Astrocyte of the cerebellum (primary cell): Measurements from ENCODE around the gene PDE6B.

Experiments used
- DNase-seq: peaks from one replicate; pipeline ENCODE4 v3.0.0-alpha.2; 2011; ENCODE audit warnings: low read depth
- H3K4me3 ChIP-seq: 2 replicates; pipeline ENCODE4 v1.5.1; 2011; ENCODE audit warnings: mild to moderate bottlenecking, low read depth, low read length, moderate library complexity
- in situ Hi-C: cut with HindIII; loops from 2 replicates; pipeline ENCODE4 v1.10.0; 2017; ENCODE audit warnings: low sequenced_read_pairs
- TF ChIP-seq, protein P1 (sequence below): IDR thresholded peaks from 2 replicates; pipeline ENCODE4 v1.5.1; 2012; ENCODE audit warnings: low read length, low read depth, moderate library complexity, mild to moderate bottlenecking; ENCODE audit errors: missing control alignments

The PDE6B gene

DNA sequence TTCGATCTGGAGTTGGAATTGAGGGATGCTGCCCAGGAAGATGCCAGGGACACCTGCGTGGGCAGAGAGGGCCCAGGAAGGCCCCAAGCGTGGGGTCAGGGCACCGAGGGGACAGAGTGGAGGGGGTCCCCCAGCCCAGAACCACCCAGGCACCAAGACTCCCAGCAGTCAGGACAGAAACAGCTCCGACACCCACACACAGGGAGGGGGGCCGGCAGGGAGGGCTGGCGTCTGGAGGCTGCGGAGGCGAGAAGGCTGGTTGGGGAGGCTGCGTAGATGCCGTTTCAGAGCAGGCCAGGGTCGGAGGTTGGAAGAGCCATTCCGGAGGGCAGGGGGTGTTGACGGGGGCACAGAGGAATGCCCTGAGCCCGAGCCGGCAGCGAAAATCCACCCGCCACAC lies 25.1 kb downstream of the PDE6B start:
- TF ChIP-seq, protein P1, sequence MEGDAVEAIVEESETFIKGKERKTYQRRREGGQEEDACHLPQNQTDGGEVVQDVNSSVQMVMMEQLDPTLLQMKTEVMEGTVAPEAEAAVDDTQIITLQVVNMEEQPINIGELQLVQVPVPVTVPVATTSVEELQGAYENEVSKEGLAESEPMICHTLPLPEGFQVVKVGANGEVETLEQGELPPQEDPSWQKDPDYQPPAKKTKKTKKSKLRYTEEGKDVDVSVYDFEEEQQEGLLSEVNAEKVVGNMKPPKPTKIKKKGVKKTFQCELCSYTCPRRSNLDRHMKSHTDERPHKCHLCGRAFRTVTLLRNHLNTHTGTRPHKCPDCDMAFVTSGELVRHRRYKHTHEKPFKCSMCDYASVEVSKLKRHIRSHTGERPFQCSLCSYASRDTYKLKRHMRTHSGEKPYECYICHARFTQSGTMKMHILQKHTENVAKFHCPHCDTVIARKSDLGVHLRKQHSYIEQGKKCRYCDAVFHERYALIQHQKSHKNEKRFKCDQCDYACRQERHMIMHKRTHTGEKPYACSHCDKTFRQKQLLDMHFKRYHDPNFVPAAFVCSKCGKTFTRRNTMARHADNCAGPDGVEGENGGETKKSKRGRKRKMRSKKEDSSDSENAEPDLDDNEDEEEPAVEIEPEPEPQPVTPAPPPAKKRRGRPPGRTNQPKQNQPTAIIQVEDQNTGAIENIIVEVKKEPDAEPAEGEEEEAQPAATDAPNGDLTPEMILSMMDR: no peak
- in situ Hi-C loops: no loop called here
- H3K4me3 ChIP-seq: no peak overlapping the region
- DNase-seq: no peak

DNA sequence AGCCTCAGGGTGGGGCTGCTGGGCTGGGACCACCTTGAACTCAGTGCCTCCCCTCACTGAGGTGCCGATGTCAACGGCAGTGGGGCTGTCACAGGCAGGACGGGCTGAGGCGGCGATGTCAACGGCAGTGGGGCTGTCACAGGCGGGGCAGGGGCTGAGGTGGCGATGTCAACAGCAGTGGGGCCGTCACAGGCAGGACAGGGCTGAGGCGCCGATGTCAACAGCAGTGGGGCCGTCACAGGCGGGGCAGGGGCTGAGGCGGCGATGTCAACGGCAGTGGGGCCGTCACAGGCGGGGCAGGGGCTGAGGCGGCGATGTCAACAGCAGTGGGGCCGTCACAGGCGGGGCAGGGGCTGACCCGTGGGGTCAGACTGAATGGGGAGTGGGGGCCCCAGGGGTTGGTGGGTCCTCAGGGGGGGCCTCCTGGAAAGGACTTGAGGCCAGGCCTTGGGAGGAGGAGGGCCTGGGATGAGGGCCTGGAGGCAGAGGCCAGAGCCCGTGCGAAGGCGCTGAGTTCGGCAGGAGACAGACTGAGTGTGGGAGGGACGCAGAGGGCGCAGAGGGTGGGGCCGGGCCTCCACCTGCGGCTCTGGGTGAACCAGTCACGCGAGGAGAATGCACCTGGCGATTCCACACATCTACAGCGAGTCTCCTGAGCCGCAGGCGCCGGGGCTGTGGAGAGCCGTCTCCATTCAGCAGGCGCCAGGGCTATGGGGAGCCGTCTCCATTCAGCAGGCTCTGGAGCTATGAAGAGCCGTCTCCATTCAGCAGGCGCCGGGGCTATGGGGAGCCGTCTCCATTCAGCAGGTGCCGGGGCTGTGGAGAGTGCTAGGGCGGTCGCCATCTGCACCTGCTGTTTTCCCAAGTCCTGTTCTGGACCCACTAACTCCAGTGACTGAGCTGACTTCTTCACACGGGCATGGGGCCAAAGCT lies 25.8 kb downstream of the PDE6B start:
- TF ChIP-seq, protein P1: no peak
- no peak overlapping the region for H3K4me3 ChIP-seq
- no peak for DNase-seq
- in situ Hi-C loops: no loop called here

DNA sequence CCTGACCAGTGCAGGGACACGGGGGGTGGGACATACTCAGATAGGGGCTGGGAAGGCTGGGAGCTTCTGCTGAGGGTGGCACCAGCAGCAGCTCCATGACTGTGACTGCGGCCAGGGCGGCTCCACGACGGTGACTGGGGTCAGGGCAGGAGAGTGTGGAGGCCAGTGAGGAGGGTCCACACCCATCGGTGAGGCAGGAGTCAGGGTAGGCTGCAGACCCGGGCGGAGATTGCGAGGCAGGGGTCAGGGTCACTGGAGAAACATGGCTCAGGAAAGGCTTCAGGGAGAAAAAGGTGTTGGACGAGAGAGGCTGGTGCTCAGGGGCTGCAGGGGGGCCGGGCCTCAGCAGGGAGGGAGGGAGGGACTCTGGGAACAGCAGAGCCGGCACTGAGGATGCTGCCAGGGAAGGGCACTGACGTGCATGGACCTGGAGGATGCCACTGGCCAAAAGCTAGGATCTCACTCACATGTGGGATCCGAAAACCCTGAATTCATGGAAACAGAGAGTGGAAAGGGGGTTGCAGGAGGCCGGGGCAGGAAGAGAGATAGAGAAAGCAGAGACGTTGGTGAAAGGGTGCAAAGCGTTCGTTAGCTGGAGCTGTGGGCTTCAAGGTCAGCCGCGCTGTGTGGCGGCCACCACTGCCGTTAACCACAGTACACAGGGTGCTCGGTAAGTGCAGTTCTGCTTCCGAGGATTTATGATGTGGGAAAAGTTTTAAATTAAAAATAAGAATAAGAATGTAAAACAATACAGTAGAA lies 26.7 kb downstream of the PDE6B start:
- no peak for DNase-seq
- TF ChIP-seq, protein P1: no peak
- no peak overlapping the region for H3K4me3 ChIP-seq
- in situ Hi-C loops: no loop called here

DNA sequence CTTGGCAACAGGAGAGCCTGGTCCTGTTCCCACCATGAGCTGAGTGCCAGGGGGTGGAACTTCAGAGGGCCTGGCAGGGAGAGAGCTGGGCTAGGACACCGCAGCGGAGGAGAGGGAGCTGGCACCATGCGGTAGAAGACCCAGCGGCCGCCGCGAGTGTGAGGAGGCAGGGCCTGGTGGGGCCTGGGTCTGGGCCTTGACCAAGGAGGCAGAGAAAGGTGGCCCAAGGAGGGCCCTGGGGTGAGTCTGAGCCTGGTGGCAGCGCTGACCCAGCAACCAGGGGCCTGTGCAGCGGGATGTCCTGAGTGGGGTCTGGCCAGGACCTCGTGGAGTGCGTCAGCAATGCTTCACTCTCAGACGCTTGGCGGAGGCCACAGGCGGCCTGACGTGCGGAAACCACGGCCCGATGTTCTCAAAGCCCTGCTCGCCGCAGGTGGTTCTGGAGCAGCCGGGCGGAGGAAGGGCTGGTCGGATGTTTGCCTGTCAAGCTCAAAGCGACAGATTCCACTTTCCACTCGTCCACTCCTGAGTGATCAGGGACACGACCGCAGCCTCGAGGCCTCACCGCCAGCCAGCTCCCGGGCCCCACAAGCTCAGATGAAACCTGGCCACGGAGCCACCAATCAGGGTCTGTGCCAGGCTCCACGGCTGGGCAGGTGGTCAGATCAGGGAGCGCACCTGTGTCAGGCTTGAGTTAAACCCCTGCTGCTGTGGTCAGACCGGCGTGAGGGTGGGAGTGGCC lies 27.9 kb downstream of the PDE6B start:
- no peak overlapping the region for H3K4me3 ChIP-seq
- DNase-seq: no peak
- in situ Hi-C loops: no loop called here
- TF ChIP-seq, protein P1: no peak

DNA sequence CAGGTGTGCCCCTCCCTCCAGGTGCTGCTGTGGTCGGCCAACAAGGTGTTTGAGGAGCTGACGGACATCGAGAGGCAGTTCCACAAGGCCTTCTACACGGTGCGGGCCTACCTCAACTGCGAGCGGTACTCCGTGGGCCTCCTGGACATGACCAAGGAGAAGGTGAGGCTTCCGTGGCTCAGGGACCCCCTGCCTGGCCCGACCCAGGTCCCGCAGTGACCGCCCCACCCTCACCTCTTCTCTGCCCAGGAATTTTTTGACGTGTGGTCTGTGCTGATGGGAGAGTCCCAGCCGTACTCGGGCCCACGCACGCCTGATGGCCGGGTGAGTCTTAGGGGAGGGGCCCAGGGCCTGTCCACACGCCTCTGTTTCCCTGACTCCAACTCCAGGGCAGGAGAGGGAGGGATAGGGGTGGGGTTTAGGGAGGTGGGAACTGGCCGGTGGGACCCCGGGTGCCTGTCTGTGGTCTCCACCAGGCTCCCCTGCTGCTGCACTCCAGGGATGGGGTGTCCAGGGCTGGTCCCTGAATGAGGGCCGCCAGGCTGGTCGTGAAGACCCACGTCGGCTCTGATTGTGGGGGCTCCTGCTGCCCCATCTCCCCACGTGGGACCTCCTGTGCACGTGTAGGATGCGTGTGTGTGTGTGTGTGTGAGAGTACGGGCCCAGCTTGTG lies 28.6 kb downstream of the PDE6B start:
- no peak for DNase-seq
- TF ChIP-seq, protein P1: no peak
- in situ Hi-C loops: no loop called here
- H3K4me3 ChIP-seq: no peak overlapping the region

DNA sequence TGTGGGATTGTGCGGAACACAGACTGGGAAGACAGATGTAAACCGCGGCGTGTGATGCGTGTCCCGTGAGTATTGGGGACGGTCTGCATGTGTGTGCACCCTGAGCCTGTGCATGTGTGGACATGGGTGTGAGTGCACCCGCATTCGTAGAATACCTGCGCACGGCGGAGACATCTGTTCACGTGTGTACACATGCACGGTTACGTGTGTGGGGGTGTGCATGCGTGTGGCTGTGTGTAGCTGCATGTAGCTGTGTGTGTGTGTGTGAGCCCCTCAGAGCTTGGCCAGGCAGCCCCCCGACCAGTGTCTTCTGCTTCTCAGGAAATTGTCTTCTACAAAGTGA lies 29.1 kb downstream of the PDE6B start:
- H3K4me3 ChIP-seq: no peak overlapping the region
- in situ Hi-C loops: no loop called here
- no peak for DNase-seq
- TF ChIP-seq, protein P1: no peak
